Brain pericyte (primary cell): ENCODE results near the gene OSGEP.

Experiments
- DNase-seq: peaks from one replicate; pipeline ENCODE4 v3.0.0-alpha.2; 2012; ENCODE audit warnings: low read depth, low spot score

The OSGEP gene

DNA sequence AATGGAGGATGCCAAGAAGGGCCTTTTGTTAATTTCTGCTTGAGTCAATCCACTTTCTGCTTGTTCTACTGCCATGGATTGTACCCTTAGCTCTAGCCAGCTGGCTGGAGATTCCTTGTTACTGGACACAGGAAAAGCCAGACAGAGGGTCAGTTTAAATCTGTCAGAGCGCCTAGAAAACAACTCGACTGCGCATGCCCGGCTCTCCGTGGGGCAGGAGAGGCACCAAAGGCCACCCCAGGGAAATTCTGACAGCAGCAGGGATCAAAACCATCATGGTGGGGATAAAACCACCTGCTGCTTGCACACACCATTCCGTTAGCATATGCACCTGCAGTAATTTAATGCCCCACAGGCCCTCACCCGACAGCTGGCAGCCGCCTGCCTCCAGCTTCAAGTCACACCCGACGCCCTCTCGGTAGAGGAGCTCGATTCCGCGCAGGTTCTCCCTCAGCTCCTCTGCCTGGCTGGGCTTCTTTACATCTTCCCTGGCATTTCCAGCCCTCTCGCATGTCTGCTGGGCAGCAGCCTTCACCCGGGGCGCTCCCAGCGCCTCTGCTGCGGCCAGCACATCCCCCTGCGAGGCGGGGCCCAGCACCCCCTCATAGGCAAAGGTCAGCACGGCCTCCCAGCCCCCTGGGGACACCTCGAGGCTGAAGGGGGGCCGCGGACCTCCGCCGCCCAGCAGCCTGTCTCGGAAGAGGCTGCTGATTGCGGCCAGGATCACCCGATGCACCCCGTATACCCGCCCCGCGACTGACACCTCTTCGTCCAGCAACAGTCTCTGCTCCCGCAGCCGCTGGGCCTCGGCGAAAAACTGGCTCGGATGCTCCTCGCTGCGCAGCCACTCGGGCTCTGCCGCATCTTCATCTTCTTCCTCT, 19.7 kb downstream of the OSGEP start:
- no peak for DNase-seq

- DNase-seq: no peak
Observed at GRCh38 chr14:20429801-20430669, 24.6 kb downstream of the OSGEP start.

GRCh38 chr14:20428802-20429201, 25.8 kb downstream of the OSGEP start:
- no peak for DNase-seq

DNA sequence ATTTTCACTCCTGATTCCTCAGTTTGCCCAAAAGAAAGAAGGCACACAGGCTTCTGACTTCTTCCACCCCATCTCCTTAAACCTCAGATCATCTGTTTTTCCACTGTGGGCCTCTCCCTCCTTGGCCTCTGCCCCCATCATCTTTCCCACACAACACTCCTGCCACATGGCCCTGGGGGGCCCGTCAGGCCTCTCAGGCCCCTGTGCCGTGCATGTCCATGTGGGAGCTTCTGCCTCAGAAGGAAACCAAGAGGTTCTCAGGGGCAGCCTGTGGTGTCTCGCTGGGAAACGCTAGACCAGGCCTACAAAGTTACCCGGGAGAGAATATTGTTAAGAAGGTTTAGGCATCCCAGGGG, 26.6 kb downstream of the OSGEP start:
- no peak for DNase-seq

DNA sequence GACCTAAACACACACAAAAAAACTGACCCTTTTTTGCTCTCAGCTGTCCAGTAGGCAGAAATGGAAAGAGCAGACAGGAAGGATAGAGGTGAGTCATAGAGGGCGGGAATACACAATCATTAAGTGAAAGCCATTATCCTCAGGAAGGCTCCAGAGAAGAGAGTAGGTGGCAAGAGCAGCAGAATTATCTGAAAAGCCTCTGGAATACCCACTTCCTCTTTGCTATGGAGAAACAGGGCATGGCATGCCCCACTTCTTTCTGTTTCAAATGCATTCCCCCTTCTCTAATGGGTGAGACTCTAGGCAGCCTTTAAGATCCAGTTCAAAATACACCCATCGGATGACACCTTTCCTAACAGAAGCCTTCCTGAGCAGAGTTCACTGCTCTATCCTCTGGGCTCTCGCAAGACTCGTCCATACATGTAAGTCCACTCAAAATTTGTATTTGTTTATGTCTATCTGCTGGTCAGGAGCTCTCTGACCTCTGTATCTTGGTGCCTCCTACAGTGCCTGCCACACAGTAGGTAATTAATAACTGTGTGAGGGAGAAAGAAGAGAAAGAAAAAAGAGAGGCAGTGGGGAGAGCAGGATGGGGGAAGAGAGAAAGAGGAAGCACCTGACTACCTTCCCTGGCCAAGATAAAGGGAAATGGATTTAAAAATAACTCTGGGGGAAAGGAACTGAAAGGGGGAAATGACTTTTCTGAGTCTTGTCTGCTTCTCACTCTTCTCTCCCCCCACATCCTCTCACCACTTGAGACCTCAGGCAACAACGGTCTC, 27.2 kb downstream of the OSGEP start:
- no peak for DNase-seq

DNA sequence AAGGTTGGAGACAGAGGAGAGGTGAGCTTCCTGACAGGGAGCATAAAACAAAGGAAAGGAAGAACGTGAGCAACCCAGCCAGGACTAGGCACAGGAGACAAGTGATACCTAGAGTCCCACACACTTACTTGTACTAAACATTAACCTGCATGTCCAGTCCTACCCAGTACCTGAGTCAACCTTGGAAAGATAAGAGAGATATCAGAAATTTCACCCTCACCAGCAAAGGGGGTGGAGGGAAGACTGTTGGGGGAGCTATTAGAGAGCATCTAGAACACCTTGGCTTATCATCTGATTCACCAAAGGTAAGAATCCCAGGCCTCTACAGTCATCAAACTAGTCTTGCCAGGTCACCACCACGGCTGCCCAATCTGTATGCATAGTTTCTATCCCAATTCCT, 29.8 kb downstream of the OSGEP start:
- DNase-seq: no peak

DNA sequence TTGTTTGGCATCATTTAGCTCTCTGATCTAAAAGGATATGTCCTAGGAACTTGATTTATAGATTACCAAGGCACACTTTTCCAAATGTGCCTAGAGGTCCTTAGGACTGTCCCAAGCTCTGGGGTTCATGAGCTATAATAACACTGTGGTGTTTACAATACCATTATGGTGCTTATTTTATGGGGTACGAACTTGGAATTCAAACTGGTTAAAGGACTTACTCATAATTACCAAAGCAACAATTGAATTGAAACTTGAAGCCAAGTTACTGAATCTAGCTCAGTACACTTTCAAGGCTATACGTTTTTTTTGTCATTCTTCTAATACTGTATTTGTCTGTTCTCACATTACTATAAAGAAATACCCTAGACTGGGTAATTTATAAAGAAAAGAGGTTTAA, 31.7 kb downstream of the OSGEP start:
- no peak for DNase-seq

- no peak for DNase-seq
Observed at GRCh38 chr14:20421267-20421666, 33.3 kb downstream of the OSGEP start.

DNA sequence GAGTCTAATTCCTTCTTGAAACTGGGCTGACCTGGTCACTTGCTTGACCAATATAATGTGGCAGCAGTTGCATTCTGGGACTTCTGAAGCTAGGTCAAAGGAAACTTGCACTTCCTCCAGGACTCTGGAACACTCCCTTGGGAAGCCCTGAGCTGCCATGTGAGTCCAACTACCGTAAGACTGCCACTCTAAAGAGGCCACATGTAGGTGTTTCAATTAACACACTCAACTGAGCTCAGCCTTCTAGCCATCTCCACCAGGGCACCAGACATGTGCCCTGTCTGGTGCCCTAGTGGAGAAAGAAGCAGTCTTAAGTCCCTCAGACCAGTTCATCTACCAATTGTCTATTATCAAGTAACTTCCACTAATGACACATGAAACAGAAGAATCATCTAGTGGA, 35.2 kb downstream of the OSGEP start:
- no peak for DNase-seq

DNA sequence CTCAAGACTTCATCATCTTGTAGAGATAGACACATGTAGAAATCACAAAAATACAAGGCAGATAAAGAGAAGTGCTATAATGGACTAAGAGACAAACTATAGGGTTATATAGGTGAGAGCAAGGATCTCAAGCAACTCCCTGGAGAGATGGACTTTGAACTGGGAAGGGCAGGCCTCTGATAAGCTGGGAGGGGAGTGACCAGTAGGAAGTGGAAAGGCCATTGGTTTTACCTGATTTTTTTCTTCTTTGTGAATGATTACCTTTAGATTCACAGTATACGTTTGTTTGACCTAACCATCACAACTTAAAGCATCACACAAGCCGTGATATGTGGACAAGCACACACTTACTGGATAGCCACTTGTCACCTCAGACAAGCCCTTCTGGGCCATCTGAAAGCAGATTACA, 36.1 kb downstream of the OSGEP start:
- no peak for DNase-seq

DNA sequence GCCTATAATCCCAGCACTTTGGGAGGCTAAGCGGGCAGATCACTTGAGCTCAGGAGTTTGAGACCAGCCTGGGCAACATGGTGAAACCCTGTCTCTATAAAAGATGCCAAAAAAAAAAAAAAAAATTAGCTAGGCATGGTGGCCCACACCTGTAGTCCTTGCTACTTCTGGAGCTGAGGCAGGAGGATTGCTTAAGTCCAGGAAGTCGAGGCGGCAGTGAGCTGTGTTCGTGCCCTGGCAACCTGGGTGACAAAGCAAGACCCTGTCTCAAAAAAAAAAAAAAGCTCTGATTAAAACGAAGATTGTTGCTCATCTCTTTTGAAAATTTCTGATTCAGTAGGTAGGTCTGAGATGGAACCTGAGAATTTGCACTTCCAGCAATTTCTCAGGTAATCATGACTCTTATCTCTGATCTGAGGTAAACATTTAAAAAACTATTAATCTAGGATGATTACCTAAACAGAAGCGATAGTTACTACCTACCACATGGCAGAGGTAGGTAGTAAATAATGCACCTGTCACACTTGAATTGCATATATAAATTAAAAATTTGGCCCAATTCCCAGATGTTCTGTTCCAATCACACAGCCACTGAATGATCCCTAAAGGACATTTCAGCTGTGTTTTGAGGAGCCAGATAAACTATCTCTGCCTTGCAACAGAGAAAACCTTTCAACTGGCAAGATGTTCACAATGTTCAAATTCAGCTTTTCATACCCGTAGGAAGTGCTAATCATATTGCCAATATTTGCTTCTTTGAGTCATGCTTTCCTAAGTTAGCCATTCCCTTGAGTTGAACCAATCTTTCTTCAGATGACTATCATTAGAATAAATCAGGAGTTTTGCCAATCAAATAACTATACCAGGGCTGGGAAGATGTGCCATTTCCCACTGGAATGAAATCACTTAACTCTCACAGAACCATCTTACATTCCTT, 37.1 kb downstream of the OSGEP start:
- DNase-seq: no peak

- DNase-seq: no peak
Observed at GRCh38 chr14:20416223-20416622, 38.4 kb downstream of the OSGEP start.

- no peak for DNase-seq
Observed at GRCh38 chr14:20415782-20416206, 38.8 kb downstream of the OSGEP start.

- no peak for DNase-seq
Observed at GRCh38 chr14:20413744-20414082, 40.9 kb downstream of the OSGEP start.

DNA sequence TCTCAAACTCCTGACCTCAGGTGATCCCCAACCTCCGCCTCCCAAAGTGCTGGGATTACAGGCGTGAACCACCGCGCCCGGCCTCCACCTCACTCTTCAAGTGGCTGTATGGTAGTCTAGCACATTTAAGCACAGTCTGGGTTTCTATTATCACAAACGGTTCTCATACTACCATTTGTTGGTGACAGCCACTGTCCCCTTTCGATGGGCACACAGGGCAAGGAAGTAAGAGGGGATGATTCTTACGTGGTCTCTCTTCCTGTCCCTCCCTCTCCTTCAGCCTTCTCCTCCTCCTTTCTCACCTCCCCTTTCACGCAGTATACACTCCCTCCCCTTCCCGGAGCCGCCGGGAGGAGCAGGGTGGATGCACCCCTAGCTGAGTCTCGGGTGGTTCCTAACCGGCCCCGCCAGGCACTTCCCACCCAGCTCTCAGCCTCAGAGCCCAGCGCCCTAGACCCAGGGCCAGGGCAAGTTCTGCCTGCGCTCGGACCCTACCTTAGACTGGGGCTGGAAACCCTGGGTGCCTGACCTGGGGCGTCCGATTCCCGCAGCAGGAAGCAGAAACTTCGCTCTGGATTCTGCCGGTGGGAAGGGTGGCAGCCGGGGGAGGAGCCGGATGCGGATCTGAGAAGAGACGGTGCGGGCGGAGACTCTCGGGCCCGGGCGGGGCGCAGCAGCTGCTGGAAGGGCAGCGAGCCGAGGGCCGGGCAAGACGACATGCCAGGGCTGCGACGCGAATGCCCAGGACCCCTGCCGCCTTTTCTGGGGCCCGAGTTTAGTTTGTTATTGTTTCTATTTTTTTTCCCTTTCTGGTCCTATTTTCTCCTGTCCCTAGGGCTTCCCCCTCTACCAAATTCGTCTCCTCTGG, 41.5 kb downstream of the OSGEP start, which contains the start of gene TEP1:
Gene TEP1, minus strand, starts transcription at position 626 of the 868 bp plus-strand sequence. CDS start 5,062 bp downstream, outside the sequence.
- peak; percentile 50 for DNase-seq

- no peak for DNase-seq
Observed at GRCh38 chr14:20412411-20412810, 42.2 kb downstream of the OSGEP start.

- no peak for DNase-seq
Observed at GRCh38 chr14:20409226-20409625, 45.4 kb downstream of the OSGEP start.

DNA sequence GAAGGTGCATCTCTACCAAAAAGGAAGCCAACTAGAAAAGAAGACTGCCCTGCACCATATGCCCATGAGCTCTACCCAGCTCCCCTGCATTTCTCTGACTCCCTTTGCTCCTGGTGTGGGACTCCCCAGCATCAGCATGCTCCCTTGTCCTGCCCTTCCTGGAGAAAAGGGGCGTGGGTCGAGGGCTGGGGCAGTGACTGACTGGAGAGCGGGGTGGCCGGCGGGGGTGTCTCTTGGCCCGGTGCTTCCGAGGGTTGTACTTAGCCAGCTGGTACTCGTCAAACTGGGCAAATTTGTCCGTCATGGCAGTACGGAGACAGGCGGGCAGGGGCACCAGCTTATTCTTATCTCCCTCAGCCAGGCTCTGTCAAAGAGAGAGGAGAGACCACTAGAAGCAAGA, 51.1 kb downstream of the OSGEP start:
- no peak for DNase-seq

DNA sequence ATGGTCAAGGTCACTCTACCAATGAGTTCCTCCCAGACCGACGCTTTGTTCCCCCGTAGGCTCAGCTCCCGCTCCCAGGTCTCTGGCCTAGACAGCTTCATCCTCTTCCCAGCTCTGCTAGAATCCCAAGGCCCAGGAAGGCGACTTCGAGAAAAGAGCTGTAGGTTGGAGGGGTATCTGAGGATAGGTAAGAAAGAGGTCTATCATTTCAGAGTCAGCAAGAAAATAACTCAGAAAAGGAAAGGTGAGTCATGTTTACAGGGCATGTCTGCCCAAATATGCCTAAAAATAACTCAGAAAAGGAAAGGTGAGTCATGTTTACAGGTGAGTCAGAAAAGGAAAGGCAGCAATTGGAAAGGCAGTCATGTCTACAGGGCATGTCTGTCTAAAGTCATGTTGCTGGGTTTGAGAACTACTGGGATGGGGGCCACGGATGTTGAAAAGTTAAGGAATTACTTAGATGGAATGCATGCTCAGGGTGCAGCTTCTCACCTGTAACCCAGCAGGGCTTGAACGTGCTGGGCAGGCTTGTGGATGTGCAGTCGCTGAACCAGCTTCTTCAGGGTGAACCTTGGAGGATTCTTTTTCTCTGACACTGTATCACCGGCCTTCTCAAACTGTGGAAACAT, 53.5 kb downstream of the OSGEP start:
- DNase-seq: no peak
